Liver (tissue), 3 donors: ENCODE data around the gene PCBP4.

Experiments used
- CTCF ChIP-seq: fragments of 150-350 bp; IDR thresholded peaks from 2 replicates; pipeline ENCODE4 v1.5.1; 2017; ENCODE audit warnings: improper control_type of control experiment, low read depth, low read length; ENCODE audit not compliant: missing input control
- HNF4G ChIP-seq: IDR thresholded peaks from 2 replicates; pipeline ENCODE4 v1.6.1; 2016; ENCODE audit warnings: antibody characterized with exemption
- JUND ChIP-seq, 2 donors: IDR thresholded peaks; 2 replicates each; pipeline ENCODE4 v1.6.1; 2016; ENCODE audit warnings: antibody characterized with exemption in 2 of 2
- REST ChIP-seq: IDR thresholded peaks from 2 replicates; pipeline ENCODE4 v1.6.1; 2016; ENCODE audit warnings: antibody characterized with exemption, mild to moderate bottlenecking
- ZBTB33 ChIP-seq: IDR thresholded peaks from 2 replicates; pipeline ENCODE4 v1.6.1; 2016; ENCODE audit warnings: antibody characterized with exemption
- donor health status: healthy.
- donor health status: healthy.

GRCh38 chr3:51997172-51997571 lies 29.9 kb upstream of the PCBP4 start:
- TF ChIP-seq REST = no peak
- no peak for TF ChIP-seq CTCF
- TF ChIP-seq HNF4G = no peak
- no peak for TF ChIP-seq ZBTB33
- no peak for TF ChIP-seq JUND (IDR thresholded peaks at IDR 0.05)
